ENCODE measurements around the gene PITRM1.

- no peak for TF ChIP-seq CTCF (optimal IDR thresholded peaks at IDR 0.05 in 1 of 3, IDR thresholded peaks at IDR 0.05 in 1 of 3, conservative IDR thresholded peaks at IDR 0.05 in 1 of 3; ENCODE audit: extremely low read depth in 1 of 3, insufficient read depth in 2 of 3, low read length in 3 of 3)
- no peak for TF ChIP-seq EZH2 (IDR thresholded peaks at IDR 0.05; ENCODE audit: low read length)
Observed at GRCh38 chr10:3166496-3167290, 5.9 kb downstream of the PITRM1 start.

All from keratinocyte (primary cell).